ENCODE data around the gene OR51B2.

Gene OR51B2

GRCh38 chr11:5283882-5284281 lies 40.2 kb downstream of the OR51B2 start:
- no peak for TF ChIP-seq CTCF (IDR thresholded peaks at IDR 0.05; ENCODE audit: low read depth, low read length, missing control alignments)
- no peak overlapping the region for H3K4me3 ChIP-seq (replicated peaks; ENCODE audit: low read depth, low read length)
- no peak for DNase-seq (ENCODE audit: extremely low read depth, low read depth)

GRCh38 chr11:5283086-5283485 lies 41.0 kb downstream of the OR51B2 start:
- H3K4me3 ChIP-seq (replicated peaks; ENCODE audit: low read depth, low read length) = no peak overlapping the region
- no peak for DNase-seq (ENCODE audit: extremely low read depth, low read depth)
- no peak for TF ChIP-seq CTCF (IDR thresholded peaks at IDR 0.05; ENCODE audit: low read depth, low read length, missing control alignments)

GRCh38 chr11:5282628-5283027 lies 41.5 kb downstream of the OR51B2 start:
- no peak for TF ChIP-seq CTCF (IDR thresholded peaks at IDR 0.05; ENCODE audit: low read depth, low read length, missing control alignments)
- no peak for DNase-seq (ENCODE audit: extremely low read depth, low read depth)
- no peak overlapping the region for H3K4me3 ChIP-seq (replicated peaks; ENCODE audit: low read depth, low read length)

GRCh38 chr11:5281596-5281995 lies 42.5 kb downstream of the OR51B2 start:
- no peak for DNase-seq (ENCODE audit: extremely low read depth, low read depth)
- TF ChIP-seq CTCF (IDR thresholded peaks at IDR 0.05; ENCODE audit: low read depth, low read length, missing control alignments) = no peak
- H3K4me3 ChIP-seq (replicated peaks; ENCODE audit: low read depth, low read length) = no peak overlapping the region

GRCh38 chr11:5280582-5281102 lies 43.5 kb downstream of the OR51B2 start:
- TF ChIP-seq CTCF (IDR thresholded peaks at IDR 0.05; ENCODE audit: low read depth, low read length, missing control alignments) = no peak
- no peak overlapping the region for H3K4me3 ChIP-seq (replicated peaks; ENCODE audit: low read depth, low read length)
- DNase-seq (ENCODE audit: extremely low read depth, low read depth) = peak; percentile 100

- no peak for DNase-seq (ENCODE audit: extremely low read depth, low read depth)
- no peak for TF ChIP-seq CTCF (IDR thresholded peaks at IDR 0.05; ENCODE audit: low read depth, low read length, missing control alignments)
Measured at GRCh38 chr11:5279471-5280090, 44.5 kb downstream of the OR51B2 start.

More at GRCh38 chr11:5279471-5280090, 44.5 kb downstream of the OR51B2 start:
- no peak overlapping the region for H3K4me3 ChIP-seq (replicated peaks; ENCODE audit: low read depth, low read length)

Measured in HFF-Myc (cell line).